DOHH2 (cell line): ENCODE results near the gene SHANK3.
A peak's percentile ranks its signal among the peaks of the same experiment; 100 is the strongest.
"Not testable (repeated sequence)": the region's sequence is repeated elsewhere in the genome, so short reads cannot be mapped to it uniquely, and the experiment has no call there.

Experiments
- H3F3A ChIP-seq: fragments of 200-600 bp; sonication (generic), shearing (Covaris generic); 2 replicates; pipeline ENCODE4 v1.6.0; 2016; ENCODE audit warnings: antibody characterized with exemption, mild to moderate bottlenecking; ENCODE audit not compliant: control insufficient read depth, insufficient read depth
- H3K27ac ChIP-seq: fragments of 200-600 bp; sonication (generic); 2 replicates; pipeline ENCODE4 v1.5.1; 2014; ENCODE audit warnings: low read depth, mild to moderate bottlenecking, low read length, moderate library complexity
- H3K27me3 ChIP-seq: fragments of 200-600 bp; sonication (generic); 2 replicates; pipeline ENCODE4 v1.6.1; 2014; ENCODE audit warnings: mild to moderate bottlenecking, low read length, mixed read lengths; ENCODE audit not compliant: control insufficient read depth
- H3K36me3 ChIP-seq: fragments of 200-600 bp; sonication (generic); 2 replicates; pipeline ENCODE4 v1.6.1; 2014; ENCODE audit warnings: mild to moderate bottlenecking, low read length, moderate library complexity, mixed read lengths; ENCODE audit not compliant: control insufficient read depth
- H3K4me1 ChIP-seq: fragments of 200-600 bp; sonication (generic); 2 replicates; pipeline ENCODE4 v1.6.1; 2014; ENCODE audit warnings: mild to moderate bottlenecking, low read length, mixed read lengths; ENCODE audit not compliant: control insufficient read depth
- H3K4me2 ChIP-seq: fragments of 200-600 bp; sonication (generic); 2 replicates; pipeline ENCODE4 v1.6.0; 2014; ENCODE audit warnings: mild to moderate bottlenecking, low read length, moderate library complexity
- H3K4me3 ChIP-seq: fragments of 200-600 bp; sonication (generic); 2 replicates; pipeline ENCODE4 v1.5.1; 2014; ENCODE audit warnings: mild to moderate bottlenecking, low read length, mixed read lengths
- H3K79me2 ChIP-seq: fragments of 200-600 bp; sonication (generic); 2 replicates; pipeline ENCODE4 v1.6.1; 2014; ENCODE audit warnings: mild to moderate bottlenecking, low read length, mixed read lengths; ENCODE audit not compliant: control insufficient read depth
- H3K9me2 ChIP-seq: fragments of 200-600 bp; sonication (generic); replicated peaks from 2 replicates; pipeline ENCODE4 v1.6.1; 2014; ENCODE audit warnings: mild to moderate bottlenecking, low read length, mixed read lengths; ENCODE audit not compliant: control insufficient read depth
- H3K9me3 ChIP-seq: fragments of 200-600 bp; sonication (generic); 2 replicates; pipeline ENCODE4 v1.6.1; 2014; ENCODE audit warnings: antibody characterized with exemption, low read length, mixed read lengths; ENCODE audit not compliant: control insufficient read depth, insufficient read depth
- H4K20me1 ChIP-seq: fragments of 200-600 bp; sonication (generic); 2 replicates; pipeline ENCODE4 v1.6.0; 2014; ENCODE audit warnings: low read depth, mild to moderate bottlenecking, antibody characterized with exemption, low read length, moderate library complexity; ENCODE audit not compliant: control insufficient read depth, insufficient read depth
- CTCF ChIP-seq: fragments of 200-600 bp; sonication (generic); IDR thresholded peaks from one replicate; pipeline ENCODE4 v1.5.1; 2014; ENCODE audit warnings: antibody characterized with exemption, mild to moderate bottlenecking, low read depth, low read length; ENCODE audit not compliant: poor library complexity, severe bottlenecking
- EZH2phosphoT487 ChIP-seq: fragments of 200-600 bp; sonication (generic); IDR thresholded peaks from 2 replicates; pipeline ENCODE4 v1.6.1; 2017; ENCODE audit warnings: borderline replicate concordance, mild to moderate bottlenecking, antibody characterized with exemption, low read length, moderate library complexity, mixed read lengths

Gene SHANK3

GRCh38 chr22:50640857-50641647, 31.6 kb upstream of the SHANK3 start:
- no peak overlapping the region for H3K4me2 ChIP-seq
- H3K27ac ChIP-seq: no peak overlapping the region

GRCh38 chr22:50641696-50642607, 30.7 kb upstream of the SHANK3 start:
- no peak for TF ChIP-seq EZH2phosphoT487
- TF ChIP-seq CTCF: peak; percentile 29
- H4K20me1 ChIP-seq: no peaks in the 10 kb centered on the region
- H3F3A ChIP-seq: no peaks in the 10 kb centered on the region
- H3K79me2 ChIP-seq: no peaks in the 10 kb centered on the region
- H3K4me1 ChIP-seq: no peaks in the 10 kb centered on the region
- H3K9me3 ChIP-seq: no peaks in the 10 kb centered on the region
- no peak overlapping the region for H3K4me2 ChIP-seq
- no peaks in the 10 kb centered on the region for H3K36me3 ChIP-seq
- H3K27ac ChIP-seq: no peak overlapping the region
- H3K27me3 ChIP-seq: peaks cover 28% of the 10 kb centered on the region
- H3K4me3 ChIP-seq: no peak overlapping the region
- H3K9me2 ChIP-seq: no peaks in the 10 kb centered on the region

More at GRCh38 chr22:50640857-50641647, 31.6 kb upstream of the SHANK3 start:
- Histone ChIP-seq H3K9me2 (no peaks in the 10 kb centered on the region), H3K4me3 (no peak overlapping the region), H3K4me1 (no peaks in the 10 kb centered on the region), H3K36me3 (no peaks in the 10 kb centered on the region), H3K27me3 (peaks cover 28% of the 10 kb centered on the region), H3F3A (no peaks in the 10 kb centered on the region), H4K20me1 (no peaks in the 10 kb centered on the region), H3K9me3 (no peaks in the 10 kb centered on the region), H3K79me2 (no peaks in the 10 kb centered on the region)
- no peak for TF ChIP-seq EZH2phosphoT487

GRCh38 chr22:50643021-50643820, 29.4 kb upstream of the SHANK3 start:
- not testable (repeated sequence) for H3K36me3 ChIP-seq, H3K4me2 ChIP-seq, H3K79me2 ChIP-seq, H3K27ac ChIP-seq, H3K4me1 ChIP-seq, H3F3A ChIP-seq, H3K9me2 ChIP-seq, H3K9me3 ChIP-seq, H4K20me1 ChIP-seq, H3K4me3 ChIP-seq
- H3K27me3 ChIP-seq: peaks cover 28% of the 10 kb centered on the region

GRCh38 chr22:50643821-50644101, 28.9 kb upstream of the SHANK3 start:
- H4K20me1 ChIP-seq, H3K9me3 ChIP-seq, H3K4me2 ChIP-seq, H3F3A ChIP-seq, H3K36me3 ChIP-seq, H3K79me2 ChIP-seq, H3K9me2 ChIP-seq, H3K27ac ChIP-seq, H3K4me1 ChIP-seq, H3K4me3 ChIP-seq: not testable (repeated sequence)
- H3K27me3 ChIP-seq: peaks cover 28% of the 10 kb centered on the region
